NOMO-1 treated with dmso at 0.1 percent for 144 hours (cell line): ENCODE data around the gene HMGN5.

Experiments
- DNase-seq: peaks from one replicate; lab custom pipeline; 2025; ENCODE audit not compliant: unreplicated experiment; lab: John Stamatoyannopoulos, UW

HMGN5 gene, protein sequence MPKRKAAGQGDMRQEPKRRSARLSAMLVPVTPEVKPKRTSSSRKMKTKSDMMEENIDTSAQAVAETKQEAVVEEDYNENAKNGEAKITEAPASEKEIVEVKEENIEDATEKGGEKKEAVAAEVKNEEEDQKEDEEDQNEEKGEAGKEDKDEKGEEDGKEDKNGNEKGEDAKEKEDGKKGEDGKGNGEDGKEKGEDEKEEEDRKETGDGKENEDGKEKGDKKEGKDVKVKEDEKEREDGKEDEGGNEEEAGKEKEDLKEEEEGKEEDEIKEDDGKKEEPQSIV

DNA sequence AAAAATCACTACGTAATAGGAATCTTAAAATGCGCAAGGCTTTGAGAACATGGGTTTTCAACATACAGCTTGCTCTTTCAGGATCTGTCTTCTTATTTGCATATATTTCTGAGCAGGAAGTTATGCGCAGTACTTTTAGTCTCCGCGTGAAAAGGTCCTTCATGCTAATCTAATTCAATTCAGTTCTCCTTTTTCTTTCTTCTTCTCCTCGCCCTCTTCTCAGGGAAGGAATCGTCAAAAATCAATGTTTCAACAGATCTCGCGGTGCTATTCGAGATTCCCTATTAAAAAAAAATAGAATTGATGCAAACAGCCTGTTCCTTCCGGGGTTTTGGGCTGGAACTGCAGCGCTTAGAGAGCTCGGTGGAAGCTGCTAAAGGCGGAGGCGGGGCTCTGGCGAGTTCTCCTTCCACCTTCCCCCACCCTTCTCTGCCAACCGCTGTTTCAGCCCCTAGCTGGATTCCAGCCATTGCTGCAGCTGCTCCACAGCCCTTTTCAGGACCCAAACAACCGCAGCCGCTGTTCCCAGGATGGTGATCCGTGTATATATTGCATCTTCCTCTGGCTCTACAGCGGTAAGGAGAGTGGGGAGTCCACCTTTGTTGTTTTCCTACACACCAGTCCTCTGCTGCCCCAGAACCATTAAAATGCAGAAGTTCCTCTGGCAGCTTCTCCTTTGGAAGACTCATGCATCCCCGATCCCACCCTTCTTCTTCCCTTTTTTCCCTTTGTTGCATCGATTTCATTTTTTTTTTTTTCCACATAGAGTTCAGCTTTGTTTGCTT, at the start of gene HMGN5, which contains the start of gene SH3BGRL:
TSS of gene HMGN5 (minus strand) at position 243 of the 785 bp plus-strand sequence. CDS start 80,364 bp downstream, outside the sequence.
TSS of gene SH3BGRL (plus strand) at position 432 of the 785 bp plus-strand sequence. CDS start at position 531, 99 bp downstream.
- peak; percentile 62 for DNase-seq

DNA sequence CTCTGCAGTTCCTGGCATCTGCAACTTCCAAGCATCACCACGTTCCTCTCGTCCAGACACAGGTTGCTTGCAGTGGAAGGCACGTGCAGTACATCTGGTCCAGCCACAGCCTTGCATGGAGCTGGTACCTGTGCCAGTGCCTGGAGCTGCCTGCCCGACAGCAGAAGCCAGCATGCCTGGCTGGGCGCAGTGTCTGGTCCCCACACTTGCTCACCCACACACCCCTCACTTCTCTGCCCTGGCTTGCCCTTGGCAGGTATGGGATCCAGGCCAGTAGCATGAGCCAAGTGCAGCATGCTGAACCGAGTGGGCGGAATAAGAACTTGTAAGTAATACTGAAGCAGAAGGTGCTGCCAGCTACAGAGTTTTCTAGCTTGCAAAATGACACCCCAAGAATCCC, 40.0 kb upstream of the HMGN5 start:
- no peak for DNase-seq

DNA sequence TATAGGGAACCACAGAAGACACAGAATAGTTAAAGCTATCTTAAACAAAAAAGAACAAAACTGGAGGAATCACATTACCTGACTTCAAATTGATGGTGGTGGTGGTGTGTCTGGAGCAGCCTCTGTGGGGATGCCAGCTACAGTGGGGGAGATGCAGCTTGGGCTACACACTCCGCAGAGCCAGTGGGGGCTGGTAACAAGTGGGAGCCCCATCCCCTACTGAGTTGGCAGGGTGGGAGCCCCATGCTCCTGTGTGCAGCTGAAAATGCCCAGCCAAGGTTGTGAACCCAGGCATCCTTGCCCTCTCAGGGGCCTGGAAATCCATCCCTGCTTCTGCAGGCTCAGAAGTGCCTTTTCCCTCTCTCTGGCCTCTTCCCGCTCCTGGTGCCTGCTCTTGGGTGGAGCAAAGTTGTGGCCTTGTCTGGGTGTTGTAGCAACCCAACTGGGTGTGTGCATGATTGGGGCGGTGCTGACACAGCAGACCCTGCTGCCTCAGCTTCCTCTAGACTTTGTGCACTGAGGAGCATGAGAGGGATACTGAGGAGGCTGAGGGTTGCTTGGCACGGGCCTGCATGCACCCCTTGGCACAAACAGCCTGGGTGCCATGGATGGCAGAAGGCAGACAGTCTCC, 39.1 kb upstream of the HMGN5 start:
- DNase-seq = no peak

DNA sequence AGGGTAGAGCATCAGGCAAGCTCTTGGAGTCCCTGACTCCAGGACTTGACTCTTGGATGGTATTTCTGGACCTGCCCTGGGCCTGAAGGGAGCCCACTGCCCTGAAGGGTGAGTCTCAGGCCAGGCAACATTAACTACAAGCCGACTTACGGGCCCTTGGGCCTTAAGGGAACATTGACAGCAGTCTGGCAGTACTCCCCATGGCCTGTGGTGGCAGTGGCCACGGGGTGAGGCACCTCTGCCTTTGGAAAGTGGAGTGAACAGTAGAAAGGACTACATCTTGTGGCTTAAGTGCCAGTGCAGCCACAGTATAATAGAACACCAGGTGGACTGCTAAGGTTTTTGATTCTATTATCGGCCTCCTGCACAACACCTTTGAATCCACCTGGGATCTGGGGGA, 36.5 kb upstream of the HMGN5 start:
- no peak for DNase-seq

DNA sequence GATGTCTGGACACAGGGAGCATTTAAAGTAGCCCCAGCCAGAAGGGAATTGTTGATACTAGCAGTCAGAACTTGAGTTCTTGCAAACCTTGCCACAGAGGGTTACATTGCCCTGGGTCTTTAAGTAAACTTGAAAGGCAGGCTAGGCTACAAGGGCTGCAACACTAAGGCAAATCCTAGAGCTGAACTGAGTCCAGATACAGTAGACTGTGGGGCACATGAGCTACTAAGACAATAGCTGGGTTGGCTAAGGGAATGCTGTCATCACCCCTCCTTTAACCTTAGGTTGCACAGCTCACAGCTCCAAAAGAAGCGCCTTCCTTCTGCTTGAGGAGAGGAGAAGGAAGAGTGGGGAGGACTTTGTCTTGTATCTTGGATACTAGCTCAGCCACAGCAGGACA, 35.8 kb upstream of the HMGN5 start:
- no peak for DNase-seq

DNA sequence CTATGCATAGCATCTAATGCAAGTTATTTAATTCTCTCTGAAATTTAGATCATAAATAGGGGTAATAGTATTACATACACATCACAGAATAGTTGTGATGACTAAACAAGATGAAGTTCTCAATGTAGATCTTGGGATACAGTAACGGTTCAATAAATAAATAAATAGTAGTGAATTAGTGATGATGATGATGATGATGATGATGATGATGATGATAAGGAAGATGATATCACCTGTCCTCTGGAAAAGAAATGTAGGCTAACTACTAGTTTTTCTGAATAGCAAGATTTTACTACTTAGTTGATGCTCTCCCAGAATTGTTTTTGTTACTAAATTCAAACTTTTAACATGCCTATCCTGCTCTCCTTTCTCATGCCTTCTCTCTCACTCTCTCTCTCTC, 30.5 kb upstream of the HMGN5 start:
- DNase-seq = no peak

DNA sequence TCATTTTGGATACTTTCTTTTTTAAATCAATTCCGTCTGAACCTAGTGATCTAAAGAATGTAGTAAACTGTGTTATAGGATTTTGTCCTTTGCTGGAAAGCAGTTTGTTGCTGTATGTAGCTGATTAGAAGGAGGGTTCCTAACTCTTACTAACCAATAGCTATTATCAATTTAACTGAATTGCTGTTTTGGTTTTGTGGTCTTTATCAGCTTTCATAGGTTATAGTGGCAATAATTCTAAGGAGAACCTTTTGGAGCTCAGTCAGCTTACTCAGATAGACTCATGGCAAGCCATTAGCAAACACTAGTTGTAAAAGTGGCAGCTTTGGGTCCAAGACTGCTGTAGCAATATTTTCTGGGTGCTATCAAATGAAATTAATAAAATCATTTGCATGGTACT, 29.8 kb upstream of the HMGN5 start:
- DNase-seq = no peak

DNA sequence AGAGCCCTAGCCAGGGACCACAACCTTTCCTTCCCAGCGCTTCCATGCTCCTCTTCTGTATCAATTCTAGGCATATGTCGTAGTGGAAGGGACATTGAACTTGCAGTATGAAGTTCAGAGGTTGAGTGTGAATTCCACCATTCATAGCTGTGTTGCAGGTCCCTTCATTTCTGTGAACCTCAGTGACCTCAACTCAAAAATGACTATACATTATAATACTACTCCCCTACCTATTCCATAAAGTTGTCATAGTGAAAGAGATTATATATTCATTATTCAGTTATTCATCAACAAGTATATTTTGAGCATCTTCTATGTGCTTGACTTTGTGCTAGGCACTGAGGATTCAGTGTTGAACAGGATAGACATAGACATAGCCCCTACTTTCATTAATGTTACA, 28.2 kb upstream of the HMGN5 start:
- DNase-seq = no peak

DNA sequence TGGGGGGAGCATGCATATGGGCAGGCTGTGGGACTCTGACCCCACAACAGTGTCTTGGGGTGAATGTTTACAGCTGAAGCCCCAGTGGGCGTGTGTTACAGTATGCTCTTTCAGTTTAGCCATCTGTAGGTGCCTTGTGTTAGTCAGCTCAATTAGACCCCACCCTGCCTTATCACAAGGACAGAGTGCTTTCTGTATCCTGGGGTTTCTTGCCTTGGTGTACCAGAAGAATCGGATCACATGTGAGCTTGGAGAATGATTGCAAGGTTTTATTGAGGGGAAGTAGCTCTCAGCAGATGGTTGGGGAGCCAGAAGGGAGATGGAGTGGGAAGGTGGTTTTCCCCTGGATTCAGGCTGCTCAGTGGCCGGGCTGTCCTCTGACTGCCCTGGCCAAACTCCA, 27.5 kb upstream of the HMGN5 start:
- DNase-seq = no peak

DNA sequence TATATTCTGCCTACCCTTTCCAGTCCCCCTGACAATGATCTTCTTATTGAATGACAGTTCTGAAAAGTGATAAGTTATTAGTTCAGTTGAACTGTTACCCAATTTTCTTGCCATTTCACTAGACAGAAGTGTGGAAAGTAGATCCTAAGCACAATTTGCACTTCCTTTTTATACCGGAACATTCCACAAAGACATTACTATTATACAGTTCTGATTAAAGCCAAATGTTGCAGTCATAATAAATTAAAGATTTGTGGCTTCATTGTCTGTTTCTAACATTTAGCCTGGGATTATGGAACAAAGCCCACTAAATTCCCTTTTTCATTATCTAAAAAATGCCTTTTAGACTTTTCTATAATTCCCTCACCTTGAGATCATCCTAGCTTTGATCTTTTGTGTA, 14.0 kb upstream of the HMGN5 start:
- no peak for DNase-seq

DNA sequence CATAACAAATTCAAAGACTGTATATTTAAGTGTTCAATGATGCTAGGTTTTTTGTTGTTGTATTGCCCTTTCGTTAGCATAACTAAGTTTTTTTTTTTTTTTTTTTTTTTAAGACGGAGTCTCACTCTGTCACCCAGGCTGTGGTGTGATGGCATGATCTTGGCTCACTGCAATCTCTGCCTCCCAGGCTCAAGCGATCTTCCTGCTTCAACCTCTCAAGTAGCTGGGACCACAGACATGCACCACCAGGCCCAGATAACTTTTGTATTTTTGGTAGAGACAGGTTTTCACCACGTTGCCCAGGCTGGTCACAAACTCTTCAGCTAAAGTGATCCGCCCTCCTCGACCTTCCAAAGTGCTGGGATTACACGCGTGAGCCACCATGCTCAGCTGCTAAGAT, 7.2 kb upstream of the HMGN5 start:
- no peak for DNase-seq

DNA sequence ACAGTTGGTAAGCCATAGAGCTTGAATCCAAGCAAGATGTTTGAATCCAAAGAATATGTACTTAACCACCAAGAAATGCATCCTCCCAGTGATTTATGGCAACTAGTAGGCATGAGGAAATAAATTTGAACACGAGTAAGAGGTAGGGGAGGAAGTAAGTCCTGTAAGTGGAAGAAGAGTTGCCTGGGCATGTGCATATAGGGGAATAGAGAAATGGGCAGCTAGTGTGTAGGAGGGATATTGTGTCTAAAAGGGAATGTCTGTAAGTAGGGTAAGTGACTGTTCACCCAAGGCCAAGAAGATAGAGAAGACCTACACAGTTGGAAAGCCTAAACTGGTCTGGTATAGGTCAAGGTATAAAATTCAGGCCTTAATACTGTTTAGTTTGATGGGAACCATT, 4.8 kb upstream of the HMGN5 start:
- DNase-seq = no peak

DNA sequence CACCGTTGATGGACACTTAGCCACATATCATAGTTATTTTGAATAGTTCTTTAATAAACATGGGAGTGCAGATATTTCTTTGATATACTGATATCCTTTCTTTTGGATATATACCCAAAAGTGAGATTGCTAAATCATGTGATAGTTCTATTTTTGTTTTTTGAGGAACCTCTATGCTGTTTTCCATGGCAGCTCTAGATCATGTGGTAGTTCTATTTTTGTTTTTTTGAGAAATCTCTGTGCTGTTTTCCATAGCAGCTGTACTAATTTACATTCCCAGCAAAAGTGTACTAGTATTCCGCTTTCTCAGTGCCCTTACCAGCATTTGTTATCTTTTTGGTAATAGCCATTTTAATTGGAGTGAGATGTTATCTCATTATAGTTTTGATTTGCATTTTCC, 3.8 kb upstream of the HMGN5 start:
- DNase-seq = no peak

DNA sequence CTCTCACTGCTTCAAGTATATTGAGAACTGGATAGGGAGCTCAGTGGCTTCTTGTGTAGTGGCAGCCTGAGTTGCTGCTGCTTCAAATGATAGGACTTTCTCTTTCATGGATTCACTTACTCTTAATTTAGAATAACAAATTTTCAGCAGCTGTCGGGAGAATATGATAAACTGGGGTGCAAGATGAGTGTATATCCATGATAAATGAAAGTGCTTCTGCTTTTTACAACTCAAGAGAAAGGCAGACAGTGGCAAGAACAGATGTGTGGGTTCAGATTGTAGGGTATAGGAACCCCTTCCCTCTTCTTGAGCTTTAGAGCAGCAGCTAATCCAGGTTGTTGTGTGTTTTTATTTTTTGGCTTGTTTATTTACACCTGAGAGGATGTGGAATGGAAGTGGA, 1.2 kb upstream of the HMGN5 start:
- DNase-seq = no peak

DNA sequence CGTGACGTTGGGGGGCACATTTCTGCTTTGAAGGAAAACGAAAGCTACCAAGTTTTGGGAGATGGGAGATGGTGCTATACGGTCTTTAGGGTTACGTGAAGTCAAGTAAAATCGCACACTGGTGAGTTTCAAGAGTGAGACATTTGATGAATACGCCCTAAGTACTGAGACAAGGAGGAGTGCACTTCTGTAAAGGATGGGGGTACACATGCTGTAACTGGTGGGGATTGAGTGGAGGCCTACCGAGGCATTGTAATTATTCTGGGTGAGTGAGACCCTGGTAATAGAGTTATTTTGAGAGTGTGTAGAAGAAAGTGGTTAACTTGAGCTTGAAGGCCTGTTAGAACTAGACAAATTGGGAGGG, 725 bp upstream of the HMGN5 start:
- no peak for DNase-seq

DNA sequence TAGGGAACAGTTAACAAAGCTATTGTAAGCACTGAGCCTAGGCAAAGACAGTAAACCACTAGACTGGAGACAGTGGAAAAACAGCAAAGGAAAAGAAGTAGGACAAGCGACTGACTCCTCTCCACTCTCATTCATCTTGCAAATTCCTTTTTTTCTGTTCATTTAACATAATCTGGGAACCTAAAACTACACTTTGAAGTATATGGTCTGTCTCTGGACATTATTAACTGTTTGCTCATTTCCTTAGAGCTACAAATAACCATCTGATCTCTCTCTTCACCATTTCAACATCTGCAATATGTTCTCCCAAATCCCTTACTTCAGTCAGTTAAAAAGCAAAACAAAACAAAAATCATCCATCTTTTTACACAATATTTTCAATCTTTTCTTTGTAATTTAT, 642 bp downstream of the HMGN5 start:
- DNase-seq = no peak

DNA sequence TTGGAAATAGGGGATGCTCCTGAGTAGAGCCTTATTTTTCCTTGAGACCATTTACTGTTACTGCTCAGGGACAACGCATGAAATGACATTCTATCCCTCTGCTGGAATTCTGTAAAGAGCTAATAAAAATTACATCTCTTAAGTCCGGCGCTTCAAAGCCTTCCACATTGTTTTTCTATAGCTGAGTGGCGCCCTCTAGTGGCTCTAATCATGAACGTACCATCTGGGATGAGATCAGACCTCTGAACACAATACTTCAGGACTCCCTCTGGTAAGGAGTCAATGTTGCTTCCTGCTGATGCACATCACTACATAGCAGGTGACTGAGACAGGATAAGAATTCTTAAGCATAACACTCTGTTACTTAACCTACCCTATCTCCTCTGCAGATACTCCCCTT, 6.0 kb downstream of the HMGN5 start:
- DNase-seq = peak; percentile 30

DNA sequence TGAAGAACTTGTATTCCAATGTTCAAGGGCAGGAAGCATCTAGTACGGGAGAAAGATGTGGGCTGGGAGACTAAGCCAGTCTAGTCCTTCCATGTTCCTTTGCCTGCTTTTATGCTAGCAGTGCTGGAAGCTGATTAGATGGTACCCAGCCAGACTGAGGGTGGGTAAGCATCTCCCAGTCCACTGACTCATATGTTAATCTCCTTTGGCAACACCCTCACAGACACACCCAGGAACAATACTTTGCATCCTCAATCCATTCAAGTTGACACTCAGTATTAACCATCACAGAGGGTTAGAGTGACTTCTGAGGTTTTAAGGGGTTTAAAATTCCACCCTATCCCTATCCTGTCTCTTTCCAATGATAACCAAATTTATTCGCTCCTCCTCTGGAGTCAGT, 6.5 kb downstream of the HMGN5 start:
- DNase-seq = no peak

DNA sequence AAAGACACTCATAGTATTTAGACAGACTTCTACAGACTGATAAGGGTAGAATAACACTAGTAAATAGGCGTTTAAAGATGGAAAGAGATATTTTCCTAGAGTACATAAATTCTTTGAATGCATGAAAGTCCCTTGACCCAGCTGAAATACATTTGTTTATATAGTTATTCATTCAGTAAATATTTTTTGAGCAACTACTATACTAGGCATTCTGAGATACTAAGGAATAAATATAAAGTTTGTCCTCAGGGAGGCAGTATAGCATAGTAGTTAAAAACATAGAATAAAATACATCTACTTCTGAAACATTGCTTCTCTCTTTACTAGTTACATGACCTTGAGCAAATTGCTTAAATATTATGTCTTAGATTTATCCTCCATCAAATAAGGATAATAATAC, 27.4 kb downstream of the HMGN5 start:
- DNase-seq = no peak

DNA sequence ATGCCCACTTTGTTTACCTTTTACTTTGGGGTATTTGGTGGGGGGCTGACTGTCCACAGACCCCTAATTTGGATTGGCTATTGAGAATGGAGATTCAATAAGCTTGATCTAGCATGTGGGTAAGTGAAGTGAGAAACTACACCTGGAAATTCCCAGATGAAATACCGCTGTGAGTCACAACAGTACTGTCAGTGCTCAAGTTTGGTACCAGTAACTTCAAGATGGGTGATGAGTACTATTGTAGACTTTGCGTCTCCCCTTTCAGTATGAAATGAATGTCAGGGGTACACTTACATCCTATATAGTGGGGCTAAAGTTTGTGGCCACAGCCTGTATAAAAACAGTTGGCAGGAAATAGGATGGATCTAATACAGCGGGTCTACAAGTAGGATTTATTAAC, 33.3 kb downstream of the HMGN5 start:
- DNase-seq = no peak

DNA sequence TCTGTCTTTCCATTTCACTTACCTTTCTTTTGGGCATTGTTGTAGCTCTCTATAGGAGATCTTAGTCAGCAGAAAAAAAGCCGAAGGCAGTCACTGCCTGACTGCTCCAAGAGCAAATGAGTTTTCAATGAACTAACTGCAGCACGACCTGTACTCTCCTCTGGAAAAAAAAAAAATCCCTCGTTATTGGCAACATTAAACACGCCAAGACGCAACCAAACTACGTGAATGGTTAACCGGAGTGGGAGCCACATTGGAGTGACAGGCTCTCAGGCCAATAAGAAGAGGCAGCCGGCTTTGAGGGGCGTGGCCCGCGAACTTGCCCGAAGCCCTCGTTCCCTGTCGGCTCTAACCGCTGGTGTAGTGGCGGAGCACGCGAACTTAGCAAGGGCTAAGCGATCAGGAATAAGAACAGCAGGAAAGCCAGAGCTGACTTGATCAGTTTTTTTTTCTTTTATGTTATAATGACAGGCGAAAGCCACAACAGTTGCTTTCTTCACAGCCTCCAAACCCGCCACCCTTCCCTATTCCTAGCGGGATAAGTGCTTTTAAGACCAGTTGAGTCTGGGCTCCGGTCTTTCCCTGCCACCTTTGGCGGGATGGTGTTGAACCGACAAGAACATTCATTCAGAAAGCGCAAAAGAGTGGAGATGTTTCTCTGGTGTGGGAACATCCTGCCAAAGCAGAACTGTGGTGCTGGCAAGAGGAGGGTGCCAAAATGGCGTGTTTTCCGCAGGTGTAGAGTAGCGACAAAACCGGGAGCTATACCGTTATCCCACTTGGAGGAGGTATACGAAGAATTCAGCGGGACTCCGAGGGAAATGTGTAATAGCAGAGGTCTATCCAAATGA, 80.0 kb downstream of the HMGN5 start:
- peak; percentile 59 for DNase-seq
